Eye (tissue), 1 donor: ENCODE measurements around the gene SCYGR1.
"Not testable (repeated sequence)": the region's sequence is repeated elsewhere in the genome, so short reads cannot be mapped to it uniquely, and the experiment has no call there.

Experiments
- DNase-seq: peaks from one replicate; pipeline ENCODE4 v3.0.0-alpha.2; 2015

The SCYGR1 gene

DNA sequence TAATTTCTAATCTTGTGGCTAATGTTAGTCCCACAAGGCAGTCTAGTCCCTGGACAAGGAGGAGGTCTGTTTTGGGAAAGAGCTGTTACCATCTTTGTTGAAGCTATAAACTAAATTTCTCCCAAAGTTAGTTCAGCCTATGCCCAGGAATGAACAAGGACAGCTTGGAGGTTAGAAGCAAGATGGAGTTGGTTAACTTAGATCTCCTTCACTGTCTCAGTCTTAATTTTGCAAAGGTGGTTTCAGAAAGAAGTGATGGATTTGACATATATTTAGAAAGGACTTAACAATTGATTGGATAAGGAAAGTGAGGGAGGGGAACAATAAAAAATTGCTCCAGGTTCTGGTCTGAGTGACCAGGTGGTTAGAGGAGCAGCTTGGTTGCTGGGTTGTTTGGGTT is 14.6 kb upstream of the SCYGR1 start:
- DNase-seq = no peak

DNA sequence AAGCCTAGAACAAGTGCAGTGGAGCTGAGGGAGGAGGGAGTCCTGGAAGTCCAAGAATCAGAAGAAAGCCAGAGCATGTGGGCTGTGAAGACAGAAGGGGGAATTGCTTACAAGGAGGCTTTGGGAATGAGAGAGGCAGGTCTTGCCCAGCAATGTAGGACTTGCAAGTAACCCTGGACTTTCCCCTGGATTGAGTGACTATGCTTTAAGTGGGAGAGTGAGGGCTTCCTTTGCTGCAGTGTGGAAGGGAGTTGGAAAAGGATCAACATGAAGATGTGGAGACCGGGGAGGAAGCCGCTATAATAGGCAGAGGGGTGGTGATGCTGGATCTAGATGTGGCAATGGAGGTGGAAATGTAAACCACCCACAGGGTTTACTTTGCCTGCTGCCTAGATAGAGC is 13.8 kb upstream of the SCYGR1 start:
- no peak for DNase-seq

- no peak for DNase-seq
Measured at GRCh38 chr2:227398684-227399670, 11.2 kb upstream of the SCYGR1 start.

DNA sequence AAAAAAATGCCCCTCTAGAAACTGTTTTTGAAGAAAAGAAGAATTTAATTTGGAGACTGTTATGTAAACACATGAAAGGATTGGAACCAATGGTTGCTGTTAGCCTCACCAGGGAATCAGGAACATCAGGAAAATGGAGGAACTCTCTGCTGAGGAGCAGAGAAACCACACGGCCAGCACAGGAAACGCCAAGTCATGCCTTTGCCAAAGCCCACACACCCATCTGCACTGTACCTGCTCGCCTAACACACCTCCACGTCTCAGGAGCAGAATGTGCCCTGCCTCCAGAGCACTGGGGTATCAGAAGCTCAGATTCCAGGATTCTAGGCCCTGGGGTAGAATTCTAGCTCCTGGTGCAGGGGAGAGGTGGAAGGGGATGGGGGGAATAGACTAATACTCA is 9.8 kb upstream of the SCYGR1 start:
- no peak for DNase-seq

DNA sequence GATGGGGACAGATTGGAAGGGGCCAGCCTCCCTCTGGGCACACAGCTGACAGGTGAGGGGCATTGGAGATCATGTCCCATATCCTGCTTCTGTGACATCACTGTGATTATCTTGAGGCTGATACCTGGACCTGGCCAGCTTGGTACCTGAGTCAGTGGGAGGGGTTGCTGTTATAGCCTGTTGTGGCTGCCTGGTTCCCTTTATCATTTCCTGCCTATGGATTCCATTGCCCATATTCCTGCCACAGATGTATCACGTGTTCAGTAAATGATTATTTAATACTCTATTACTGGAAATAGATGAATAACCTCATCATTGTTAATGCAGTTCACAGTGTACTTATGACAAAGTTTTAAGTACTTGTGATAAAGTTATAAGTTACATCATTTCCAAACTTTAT is 7.8 kb upstream of the SCYGR1 start:
- no peak for DNase-seq

- no peak for DNase-seq
Measured at GRCh38 chr2:227394401-227394800, 6.7 kb upstream of the SCYGR1 start.

GRCh38 chr2:227390468-227391256 is 2.9 kb upstream of the SCYGR1 start:
- no peak for DNase-seq

DNA sequence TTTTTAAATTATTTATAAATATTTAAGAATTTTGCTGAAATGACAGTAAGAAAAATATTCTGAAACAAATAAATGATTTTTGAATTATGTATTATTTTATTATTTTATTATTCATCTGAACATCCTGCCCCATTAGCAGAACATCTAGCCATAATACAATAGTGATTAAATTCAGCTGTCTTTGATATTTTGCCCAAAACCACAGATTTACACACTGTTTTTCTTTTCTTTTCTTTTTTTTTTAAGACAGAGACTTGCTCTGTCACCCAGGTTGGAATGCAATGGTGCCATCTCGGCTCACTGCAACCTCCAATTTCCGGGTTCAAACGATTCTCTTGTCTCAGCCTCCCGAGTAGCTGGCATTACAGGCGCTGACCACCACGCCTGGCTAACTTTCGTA is 1.9 kb upstream of the SCYGR1 start:
- no peak for DNase-seq

- DNase-seq = no peak
Measured at GRCh38 chr2:227389231-227389630, 1.5 kb upstream of the SCYGR1 start.

DNA sequence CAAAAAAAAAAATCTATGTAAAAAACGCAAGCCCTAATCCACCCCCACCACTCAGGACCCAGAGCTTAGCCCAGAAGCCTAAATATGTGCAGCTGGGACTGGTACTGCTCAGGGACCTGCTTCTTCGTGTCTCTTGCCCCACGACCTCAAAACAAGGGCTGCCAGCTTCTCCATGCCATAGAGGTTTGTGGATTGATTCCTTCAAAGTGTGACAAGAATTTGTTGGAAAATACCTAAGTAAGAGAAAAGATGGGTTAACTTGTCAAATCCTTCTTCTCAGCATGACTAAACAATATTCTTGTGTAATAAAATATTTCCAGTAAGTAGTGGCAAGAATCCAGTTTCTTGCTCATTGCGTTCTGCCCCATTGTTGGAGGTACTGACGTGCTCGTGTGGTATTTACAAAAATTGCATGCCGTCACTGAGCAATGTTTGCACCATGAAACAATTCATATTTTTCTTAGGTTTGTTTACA is 825 bp upstream of the SCYGR1 start:
- no peak for DNase-seq

- DNase-seq = no peak
Measured at GRCh38 chr2:227386630-227387029, 1.1 kb downstream of the SCYGR1 start.

DNA sequence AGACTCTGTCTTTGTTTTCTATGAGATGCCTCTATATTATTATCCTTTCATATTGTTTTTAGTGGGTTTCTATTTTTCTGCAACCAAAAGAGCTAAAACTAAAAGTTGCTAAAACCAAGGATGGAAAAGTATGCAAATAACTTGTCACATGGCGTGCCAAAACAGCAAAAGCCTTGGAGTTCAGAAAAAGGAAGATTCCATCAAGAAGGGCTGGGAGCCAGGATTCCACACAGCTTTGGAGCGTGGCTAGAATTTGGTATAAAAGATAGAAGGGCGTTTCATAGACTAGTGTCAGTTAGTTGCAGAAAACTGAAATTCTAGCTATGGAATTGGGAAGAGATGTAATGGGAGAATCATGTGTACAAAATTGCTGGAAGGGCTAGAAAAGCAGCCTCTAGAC is 4.1 kb downstream of the SCYGR1 start:
- no peak for DNase-seq

DNA sequence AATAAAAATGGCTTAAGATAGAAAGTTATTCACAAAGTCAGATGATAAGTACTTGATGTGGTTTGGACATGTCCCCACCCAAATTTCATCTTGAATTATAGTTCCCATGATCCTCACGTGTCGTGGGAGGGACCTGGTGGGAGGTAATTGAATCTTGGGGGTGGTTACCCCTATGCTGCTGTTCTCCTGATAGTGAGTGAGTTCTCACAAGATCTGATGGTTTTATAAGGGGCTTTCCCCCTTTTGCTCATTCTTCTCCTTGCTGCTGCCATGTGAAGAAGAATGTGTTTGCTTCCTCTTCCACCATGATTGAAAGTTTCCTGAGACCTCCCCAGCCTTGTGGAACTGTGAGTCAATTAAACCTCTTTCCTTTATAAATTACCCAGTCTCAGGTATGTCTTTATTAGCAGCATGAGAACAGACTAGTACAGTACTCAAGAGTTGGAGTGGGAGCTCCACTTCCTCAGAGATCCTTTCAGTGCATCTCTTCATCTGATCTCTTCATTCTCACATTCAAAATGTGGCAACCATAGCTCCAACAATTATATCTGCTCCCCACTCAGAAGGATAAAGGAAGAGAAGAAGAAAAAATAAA is 5.4 kb downstream of the SCYGR1 start:
- not testable (repeated sequence) for DNase-seq

DNA sequence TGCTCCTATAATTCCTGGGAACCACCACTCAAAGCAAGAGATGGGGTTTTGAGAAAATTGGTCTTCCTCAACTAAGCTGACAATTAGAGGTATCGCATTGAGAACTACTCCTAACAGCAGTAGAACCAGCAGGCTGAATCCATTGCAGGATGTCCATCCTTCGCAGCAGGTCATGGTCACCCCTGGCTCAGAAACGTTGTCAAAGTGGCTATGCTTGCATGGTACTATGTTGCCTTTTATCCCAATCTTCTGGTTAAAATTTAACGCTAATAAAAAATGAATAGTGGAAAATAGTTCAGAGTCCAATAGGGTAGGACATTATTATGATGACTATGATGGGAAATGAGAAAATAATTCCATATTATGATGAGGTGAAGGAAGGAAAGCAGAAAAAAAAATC is 8.7 kb downstream of the SCYGR1 start, which contains the start of gene TM4SF20:
Gene TM4SF20 (minus strand): TSS at position 212 of the 400 bp plus-strand sequence. CDS start 38 bp downstream, at position 174.
- DNase-seq = no peak

DNA sequence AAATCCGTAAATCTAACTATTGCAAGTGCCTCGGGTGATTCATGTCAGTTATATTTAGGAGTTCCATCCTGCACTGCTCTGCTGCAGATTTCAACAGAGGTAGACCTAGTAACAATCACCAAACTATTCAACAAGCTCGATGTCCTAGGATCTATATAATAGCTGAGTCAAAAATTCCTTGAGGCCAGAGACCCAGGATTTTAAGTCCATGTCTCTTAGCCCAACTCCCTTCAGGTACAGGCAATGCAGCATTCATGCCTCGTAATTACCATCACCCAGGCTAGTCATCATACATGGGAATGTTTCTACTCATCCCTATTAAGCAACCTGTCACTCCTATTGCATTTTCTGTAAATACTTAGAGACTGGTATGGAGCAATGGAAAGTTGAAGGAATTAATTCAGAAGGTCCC is 9.4 kb downstream of the SCYGR1 start:
- DNase-seq = no peak

DNA sequence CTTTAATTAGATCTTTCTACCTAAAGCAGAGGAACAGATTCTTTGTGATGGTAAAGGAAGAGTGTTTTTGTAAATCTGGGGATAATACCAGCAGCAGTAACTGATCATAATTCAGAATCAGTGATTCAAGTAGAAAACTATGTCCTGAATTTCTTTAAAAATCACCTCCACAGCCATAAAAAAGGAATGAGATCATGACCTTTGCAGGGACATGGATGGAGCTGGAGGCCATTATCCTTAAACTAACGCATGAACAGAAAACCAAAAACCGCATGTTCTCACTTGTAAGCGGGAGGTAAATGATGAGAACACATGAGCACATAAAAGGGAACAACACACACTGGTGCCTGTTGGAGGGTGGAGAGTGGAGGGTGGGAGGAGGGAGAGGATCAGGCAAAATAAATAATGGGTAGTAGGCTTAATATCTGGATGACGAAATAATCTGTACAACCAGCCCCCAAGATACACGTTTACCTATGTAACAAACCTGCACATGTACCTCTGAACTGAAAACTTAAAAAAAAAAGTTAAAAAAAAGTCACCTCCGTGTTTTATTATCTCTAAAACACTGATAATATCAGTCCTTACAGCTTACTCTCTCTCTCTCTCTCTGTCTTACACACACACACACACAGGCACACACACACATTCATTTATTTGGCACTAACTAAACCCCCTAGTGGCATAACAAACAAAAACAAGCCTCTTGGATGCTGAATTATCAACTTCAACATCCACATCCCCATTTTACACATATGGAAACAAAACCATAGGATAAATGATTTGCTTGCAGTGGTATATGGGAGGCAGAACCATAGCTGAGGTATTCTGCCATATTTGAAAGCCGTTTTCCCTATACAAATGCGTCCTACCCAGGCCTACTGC is 10.0 kb downstream of the SCYGR1 start:
- no peak for DNase-seq

GRCh38 chr2:227376656-227377396 is 10.9 kb downstream of the SCYGR1 start:
- DNase-seq = no peak

DNA sequence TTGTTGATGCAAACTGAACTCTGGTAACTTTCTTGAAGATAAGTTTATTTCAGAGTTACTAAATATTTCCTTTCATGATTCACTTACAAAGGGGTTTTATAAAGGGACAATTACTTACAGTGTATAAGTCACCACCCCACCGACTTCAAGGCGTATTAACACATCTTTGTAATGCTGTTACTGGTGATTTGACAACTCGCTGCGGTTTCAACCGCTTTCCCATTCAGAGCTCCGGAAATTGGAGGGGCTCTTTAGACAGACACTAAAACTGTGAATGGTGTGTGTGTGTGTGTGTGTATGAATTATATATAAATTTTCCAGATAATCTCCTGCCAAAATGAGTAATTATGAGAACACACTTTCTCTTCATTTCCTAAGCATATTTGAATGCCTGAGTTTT is 13.6 kb downstream of the SCYGR1 start:
- no peak for DNase-seq

DNA sequence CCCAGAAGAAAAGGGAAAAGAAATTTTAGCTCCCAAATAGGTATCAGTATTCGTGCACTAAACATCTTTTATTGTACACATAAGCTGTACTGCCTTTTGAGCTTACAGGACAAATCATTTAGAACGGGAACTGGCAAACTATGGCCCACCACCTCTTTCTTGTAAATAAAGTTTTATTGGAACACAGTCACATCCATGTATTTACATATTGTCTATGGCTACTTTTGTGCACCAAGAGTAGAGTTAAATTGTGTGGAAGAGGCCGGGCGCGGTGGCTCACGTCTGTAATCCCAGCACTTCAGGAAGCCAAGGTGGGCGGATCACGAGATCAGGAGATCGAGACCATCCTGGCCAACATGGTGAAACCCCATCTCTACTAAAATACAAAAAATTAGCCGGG is 14.4 kb downstream of the SCYGR1 start:
- DNase-seq = no peak

DNA sequence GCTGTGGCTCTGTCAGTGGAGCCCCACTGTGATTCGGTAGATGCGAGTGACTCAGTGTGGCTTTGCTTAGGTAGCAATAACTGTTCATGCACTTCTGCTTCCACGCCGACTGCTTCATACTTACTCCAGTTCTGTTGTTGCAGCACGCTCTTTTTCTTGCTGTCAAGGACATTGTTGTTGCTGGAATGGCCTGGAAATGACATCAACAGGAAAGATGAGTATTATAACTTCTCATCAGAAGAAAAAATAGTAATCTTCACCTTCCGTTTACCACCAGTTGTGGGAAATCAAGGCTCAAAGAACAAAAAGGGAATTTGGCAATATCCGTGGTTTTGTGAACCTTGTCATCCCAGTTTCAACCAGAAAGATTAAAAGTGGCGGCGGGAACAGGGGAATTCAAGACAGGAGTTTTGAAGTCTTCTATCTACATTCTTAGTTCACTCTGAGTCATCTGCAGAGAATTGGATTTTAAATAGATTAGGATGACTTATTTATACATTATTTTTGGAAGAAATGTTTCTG is 16.9 kb downstream of the SCYGR1 start:
- no peak for DNase-seq

DNA sequence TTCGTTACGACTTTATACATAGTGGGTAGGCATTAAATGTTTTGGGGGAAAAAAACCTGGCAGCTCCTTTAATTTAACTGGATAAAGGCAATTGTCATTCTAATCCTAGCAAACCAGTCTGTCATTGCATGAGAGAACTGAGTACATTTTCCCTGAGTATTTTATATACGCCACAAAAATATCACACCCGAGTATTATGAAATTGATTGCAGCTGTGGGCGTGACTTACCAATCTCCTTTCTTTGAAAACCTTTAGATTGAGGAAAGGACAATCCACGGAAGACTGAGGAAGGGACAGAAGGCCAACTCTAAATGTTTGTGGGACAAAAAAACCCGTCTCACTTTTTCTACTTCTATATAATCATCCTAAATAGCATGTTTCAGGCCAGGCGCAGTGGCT is 17.7 kb downstream of the SCYGR1 start:
- DNase-seq = no peak
